ENCODE data around the gene WDR7.

WDR7 gene

GRCh38 chr18:57051657-57052044, 400.5 kb downstream of the WDR7 start:
- DNase-seq, result no peak

- no peak for DNase-seq
Measured at GRCh38 chr18:57052173-57052572, 401.0 kb downstream of the WDR7 start.

- DNase-seq, result no peak
Measured at GRCh38 chr18:57052759-57053158, 401.6 kb downstream of the WDR7 start.

GRCh38 chr18:57054891-57055290, 403.7 kb downstream of the WDR7 start:
- DNase-seq, result no peak

GRCh38 chr18:57057890-57058289, 406.7 kb downstream of the WDR7 start:
- no peak for DNase-seq

GRCh38 chr18:57058734-57059133, 407.6 kb downstream of the WDR7 start:
- DNase-seq, result no peak

- DNase-seq, result no peak
Measured at GRCh38 chr18:57059366-57059765, 408.2 kb downstream of the WDR7 start.

- no peak for DNase-seq
Measured at GRCh38 chr18:57060814-57061213, 409.7 kb downstream of the WDR7 start.

- no peak for DNase-seq
Measured at GRCh38 chr18:57062178-57062577, 411.0 kb downstream of the WDR7 start.

GRCh38 chr18:57062844-57063243, 411.7 kb downstream of the WDR7 start:
- no peak for DNase-seq

GRCh38 chr18:57063601-57064103, 412.5 kb downstream of the WDR7 start:
- DNase-seq, result no peak

GRCh38 chr18:57073501-57074187, 422.5 kb downstream of the WDR7 start:
- no peak for DNase-seq

- no peak for DNase-seq
Measured at GRCh38 chr18:57075716-57076400, 424.7 kb downstream of the WDR7 start.

GRCh38 chr18:57077005-57077765, 426.0 kb downstream of the WDR7 start:
- DNase-seq, result no peak

GRCh38 chr18:57077786-57078552, 426.8 kb downstream of the WDR7 start:
- no peak for DNase-seq

GRCh38 chr18:57078614-57079013, 427.5 kb downstream of the WDR7 start:
- no peak for DNase-seq

- no peak for DNase-seq
Measured at GRCh38 chr18:57080479-57080878, 429.3 kb downstream of the WDR7 start.

GRCh38 chr18:57081899-57082298, 430.7 kb downstream of the WDR7 start:
- DNase-seq, result no peak

GRCh38 chr18:57083485-57083884, 432.3 kb downstream of the WDR7 start:
- DNase-seq, result no peak

GRCh38 chr18:57084331-57085271, 433.4 kb downstream of the WDR7 start:
- no peak for DNase-seq

GRCh38 chr18:57085371-57085770, 434.2 kb downstream of the WDR7 start:
- DNase-seq, result no peak

GRCh38 chr18:57086163-57086562, 435.0 kb downstream of the WDR7 start:
- no peak for DNase-seq

Measured in central memory CD4-positive, alpha-beta T cell (primary cell).